ENCODE measurements around the gene DDX52.
"Not testable (repeated sequence)": the region's sequence is repeated elsewhere in the genome, so short reads cannot be mapped to it uniquely, and the experiment has no call there.

The DDX52 gene

GRCh38 chr17:37682007-37682406 is 38.8 kb upstream of the DDX52 start:
- no peaks in the 10 kb centered on the region for H3K9me3 ChIP-seq (ENCODE audit: control insufficient read depth, low read length)
- no peak overlapping the region for H3K27ac ChIP-seq
- H3K4me1 ChIP-seq = no peaks in the 10 kb centered on the region
- TF ChIP-seq CTCF (IDR thresholded peaks at IDR 0.05) = no peak
- H3K36me3 ChIP-seq (ENCODE audit: control insufficient read depth, insufficient read depth, low read length) = no peaks in the 10 kb centered on the region
- H3K9ac ChIP-seq = no peak overlapping the region
- H2AFZ ChIP-seq = no peak overlapping the region
- H3K4me3 ChIP-seq (ENCODE audit: low read depth, low read length) = no peak overlapping the region
- no peak overlapping the region for H3K4me2 ChIP-seq (ENCODE audit: low read length)
- no peaks in the 10 kb centered on the region for H3K27me3 ChIP-seq (ENCODE audit: control insufficient read depth, insufficient read depth, low read length)
- no peaks in the 10 kb centered on the region for H3K79me2 ChIP-seq

- not testable (repeated sequence) for H3K4me1 ChIP-seq; H2AFZ ChIP-seq; H3K4me3 ChIP-seq (ENCODE audit: low read depth, low read length); H3K9ac ChIP-seq; H3K9me3 ChIP-seq (ENCODE audit: control insufficient read depth, low read length); H3K27me3 ChIP-seq (ENCODE audit: control insufficient read depth, insufficient read depth, low read length); H3K79me2 ChIP-seq; H3K4me2 ChIP-seq (ENCODE audit: low read length); H3K36me3 ChIP-seq (ENCODE audit: control insufficient read depth, insufficient read depth, low read length); H3K27ac ChIP-seq
These were observed 36.7 kb upstream of the DDX52 start for GRCh38 chr17:37679995-37680394.

GRCh38 chr17:37678036-37678435 is 34.8 kb upstream of the DDX52 start:
- Histone ChIP-seq H3K9me3 (ENCODE audit: control insufficient read depth, low read length) (no peaks in the 10 kb centered on the region), H3K4me1 (no peaks in the 10 kb centered on the region), H3K27ac (no peak overlapping the region), H3K9ac (no peak overlapping the region), H2AFZ (no peak overlapping the region), H3K4me3 (ENCODE audit: low read depth, low read length) (no peak overlapping the region), H3K36me3 (ENCODE audit: control insufficient read depth, insufficient read depth, low read length) (no peaks in the 10 kb centered on the region), H3K4me2 (ENCODE audit: low read length) (no peak overlapping the region), H3K79me2 (no peaks in the 10 kb centered on the region), H3K27me3 (ENCODE audit: control insufficient read depth, insufficient read depth, low read length) (no peaks in the 10 kb centered on the region)
- TF ChIP-seq CTCF (IDR thresholded peaks at IDR 0.05) = no peak

GRCh38 chr17:37677021-37677420 is 33.8 kb upstream of the DDX52 start:
- Histone ChIP-seq H3K27me3 (ENCODE audit: control insufficient read depth, insufficient read depth, low read length) (no peaks in the 10 kb centered on the region), H3K79me2 (no peaks in the 10 kb centered on the region), H3K4me3 (ENCODE audit: low read depth, low read length) (no peak overlapping the region), H3K9me3 (ENCODE audit: control insufficient read depth, low read length) (no peaks in the 10 kb centered on the region), H3K9ac (no peak overlapping the region), H3K4me2 (ENCODE audit: low read length) (no peak overlapping the region), H3K36me3 (ENCODE audit: control insufficient read depth, insufficient read depth, low read length) (no peaks in the 10 kb centered on the region), H3K27ac (no peak overlapping the region), H2AFZ (no peak overlapping the region), H3K4me1 (no peaks in the 10 kb centered on the region)
- TF ChIP-seq CTCF (IDR thresholded peaks at IDR 0.05) = no peak

- H3K4me2 ChIP-seq (ENCODE audit: low read length) = no peak overlapping the region
- no peaks in the 10 kb centered on the region for H3K79me2 ChIP-seq
- no peak overlapping the region for H2AFZ ChIP-seq
- TF ChIP-seq CTCF (IDR thresholded peaks at IDR 0.05) = no peak
- H3K4me1 ChIP-seq = no peaks in the 10 kb centered on the region
- H3K27ac ChIP-seq = no peak overlapping the region
- no peaks in the 10 kb centered on the region for H3K27me3 ChIP-seq (ENCODE audit: control insufficient read depth, insufficient read depth, low read length)
- H3K4me3 ChIP-seq (ENCODE audit: low read depth, low read length) = no peak overlapping the region
- no peak overlapping the region for H3K9ac ChIP-seq
- H3K9me3 ChIP-seq (ENCODE audit: control insufficient read depth, low read length) = no peaks in the 10 kb centered on the region
- H3K36me3 ChIP-seq (ENCODE audit: control insufficient read depth, insufficient read depth, low read length) = no peaks in the 10 kb centered on the region
These were observed 33.1 kb upstream of the DDX52 start for GRCh38 chr17:37676115-37676925.

All from parathyroid adenoma (tissue), 2 donors.